Type B pancreatic cell (in vitro differentiated cells): ENCODE measurements around the gene SFN. TPM values are rescaled to one million over a fixed set of nuclear protein-coding genes. Genes with fewer than 3 reads are reported as not detected.

Experiments used
- DNase-seq: peaks from one replicate; pipeline ENCODE4 v3.0.0; 2021; ENCODE audit warnings: mixed read lengths; ENCODE audit not compliant: unreplicated experiment; ENCODE audit errors: extremely low spot score
- H3K27ac Mint-ChIP-seq: 2 replicates; pipeline ENCODE4 v1.8.0; 2021; ENCODE audit warnings: mild to moderate bottlenecking, mixed read lengths
- H3K27me3 Mint-ChIP-seq: 2 replicates; pipeline ENCODE4 v1.8.0; 2021; ENCODE audit warnings: mixed read lengths
- H3K36me3 Mint-ChIP-seq: 2 replicates; pipeline ENCODE4 v1.8.0; 2021; ENCODE audit warnings: mixed read lengths
- H3K4me1 Mint-ChIP-seq: one replicate; pipeline ENCODE4 v1.8.0; 2021; ENCODE audit warnings: mixed read lengths; ENCODE audit not compliant: unreplicated experiment
- H3K4me3 Mint-ChIP-seq: 2 replicates; pipeline ENCODE4 v1.8.0; 2021; ENCODE audit warnings: mild to moderate bottlenecking, mixed read lengths
- H3K9me3 Mint-ChIP-seq: 2 replicates; pipeline ENCODE4 v1.8.0; 2021; ENCODE audit warnings: mixed read lengths
- CTCF ChIP-seq: fragments of 200-600 bp; sonication (generic); conservative IDR thresholded peaks from 2 replicates; pipeline ENCODE4 v1.5.0; 2021; ENCODE audit warnings: antibody characterized with exemption, mild to moderate bottlenecking
- total RNA-seq: library from RNA; stranded (reverse); gene quantifications from 2 replicates; pipeline ENCODE4 v1.2.1, GENCODE V29; 2021; ENCODE audit warnings: low replicate concordance

Gene SFN
- total RNA-seq, 1 donor from 2014 or later, result 27.7 TPM

GRCh38 chr1:26858160-26858559, 4.8 kb upstream of the SFN start:
- Mint-ChIP-seq H3K27ac (peak overlapping the region; percentile 96), H3K27me3 (no peaks in the 10 kb centered on the region), H3K9me3 (no peaks in the 10 kb centered on the region), H3K4me1 (peaks cover 26% of the 10 kb centered on the region), H3K36me3 (peaks cover 5% of the 10 kb centered on the region), H3K4me3 (no peak overlapping the region)
- no peak for TF ChIP-seq CTCF
- no peak for DNase-seq

- no peaks in the 10 kb centered on the region for H3K9me3 Mint-ChIP-seq
- H3K27ac Mint-ChIP-seq, result peak overlapping the region; percentile 96
- H3K4me1 Mint-ChIP-seq, result peaks cover 27% of the 10 kb centered on the region
These were observed 3.9 kb upstream of the SFN start for GRCh38 chr1:26858891-26859640.

GRCh38 chr1:26861286-26861701, 1.7 kb upstream of the SFN start:
- peaks cover 5% of the 10 kb centered on the region for H3K36me3 Mint-ChIP-seq
- H3K4me3 Mint-ChIP-seq, result peak overlapping the region; percentile 66
- DNase-seq, result no peak
- peaks cover 27% of the 10 kb centered on the region for H3K4me1 Mint-ChIP-seq
- H3K27me3 Mint-ChIP-seq, result no peaks in the 10 kb centered on the region
- H3K27ac Mint-ChIP-seq, result peak overlapping the region; percentile 90
- no peaks in the 10 kb centered on the region for H3K9me3 Mint-ChIP-seq
- peak; percentile 39 for TF ChIP-seq CTCF

More at GRCh38 chr1:26858891-26859640, 3.9 kb upstream of the SFN start:
- H3K36me3 Mint-ChIP-seq, result peaks cover 5% of the 10 kb centered on the region
- no peak for DNase-seq
- no peaks in the 10 kb centered on the region for H3K27me3 Mint-ChIP-seq
- no peak for TF ChIP-seq CTCF
- no peak overlapping the region for H3K4me3 Mint-ChIP-seq

GRCh38 chr1:26861889-26862378, 1.0 kb upstream of the SFN start:
- Mint-ChIP-seq H3K4me1 (peaks cover 26% of the 10 kb centered on the region), H3K4me3 (no peak overlapping the region), H3K27ac (peak overlapping the region; percentile 90), H3K27me3 (no peaks in the 10 kb centered on the region), H3K36me3 (peaks cover 3% of the 10 kb centered on the region), H3K9me3 (no peaks in the 10 kb centered on the region)
- TF ChIP-seq CTCF, result no peak
- DNase-seq, result no peak

GRCh38 chr1:26863685-26864077, 732 bp downstream of the SFN start:
- Mint-ChIP-seq H3K4me1 (peaks cover 17% of the 10 kb centered on the region), H3K27ac (peak overlapping the region; percentile 90), H3K4me3 (peak overlapping the region; percentile 92), H3K36me3 (no peaks in the 10 kb centered on the region), H3K9me3 (no peaks in the 10 kb centered on the region), H3K27me3 (no peaks in the 10 kb centered on the region)
- no peak for DNase-seq
- no peak for TF ChIP-seq CTCF
